Uterus (tissue), 4 donors: ENCODE results near the gene CDC42. TPM values are rescaled to one million over a fixed set of nuclear protein-coding genes. Genes with fewer than 3 reads are reported as not detected.

Experiments used
- DNase-seq, 2 donors: peaks; one replicate each; pipeline ENCODE4 v3.0.0-alpha.2; 2019 to 2020
- H3K27ac ChIP-seq, 2 donors: fragments of 200-600 bp; sonication (generic); 1 replicate in 1 of 2; 2 replicates in 1 of 2; pipeline ENCODE4 v1.5.1; 2016 to 2018
- H3K27me3 ChIP-seq, 2 donors: fragments of 200-600 bp; sonication (generic); one replicate each; pipeline ENCODE4 v1.5.1; 2018 to 2019; ENCODE audit warnings: control low read depth in 1 of 2
- H3K36me3 ChIP-seq, 2 donors: fragments of 200-600 bp; sonication (generic); one replicate each; pipeline ENCODE4 v1.5.1; 2019; ENCODE audit warnings: control low read depth in 1 of 2
- H3K4me1 ChIP-seq, 2 donors: fragments of 200-600 bp; sonication (generic); one replicate each; pipeline ENCODE4 v1.5.1; 2018 to 2019; ENCODE audit warnings: control low read depth in 1 of 2
- H3K4me3 ChIP-seq, 2 donors: fragments of 200-600 bp; sonication (generic); 1 replicate in 1 of 2; 2 replicates in 1 of 2; pipeline ENCODE4 v1.5.1; 2018 to 2019; ENCODE audit warnings: mild to moderate bottlenecking in 1 of 2
- H3K9me3 ChIP-seq, 2 donors: fragments of 200-600 bp; sonication (generic); one replicate each; pipeline ENCODE4 v1.5.1; 2019; ENCODE audit warnings: control low read depth in 1 of 2
- CTCF ChIP-seq, 4 experiments: fragments of 200-600 bp in 2 of 4; fragments of 450-650 bp in 2 of 4; sonication (generic) in 2 of 4; IDR thresholded peaks; one replicate each; pipeline ENCODE4 v1.5.1; 2016 to 2019; ENCODE audit warnings: antibody characterized with exemption in 4 of 4, mild to moderate bottlenecking in 2 of 4, moderate library complexity in 1 of 4
- POLR2A ChIP-seq, 2 donors: fragments of 450-650 bp; IDR thresholded peaks; one replicate each; pipeline ENCODE4 v1.6.1; 2016; ENCODE audit warnings: antibody characterized with exemption in 2 of 2, mild to moderate bottlenecking in 1 of 2, moderate library complexity in 1 of 2
- intact Hi-C: fragments of 100-400 bp; cut with DNase I; formaldehyde crosslinking; loops from one replicate; pipeline ENCODE4 v1.15.1; 2023; ENCODE audit warnings: low total_unique reads
- total RNA-seq, 4 donors: library from RNA; depleted of rRNA in 3 of 4; stranded (reverse); fragments of >200 nt in 3 of 4; gene quantifications; one replicate each; pipeline versions ENCODE4 v1.1.0 to v1.2.4, GENCODE V29; 2014 to 2023
- donor health status: DM: yes; HTN: yes; CAD: no.

The CDC42 gene
- total RNA-seq, 4 donors from 2014 or later, result 173 to 570 (median 223) TPM

GRCh38 chr1:22093513-22093912, 41.0 kb downstream of the CDC42 start:
- Histone ChIP-seq H3K4me1 (peaks cover 8 to 13% of the 10 kb centered on the region in 2 donors), H3K36me3 (no peaks in the 10 kb centered on the region), H3K27ac (no peak overlapping the region), H3K27me3 (no peaks in the 10 kb centered on the region), H3K4me3 (no peak overlapping the region), H3K9me3 (no peaks in the 10 kb centered on the region)
- intact Hi-C loops, result no loop called here
- DNase-seq, result no peak
- TF ChIP-seq CTCF (IDR thresholded peaks at IDR 0.05), result no peak
- no peak for TF ChIP-seq POLR2A (IDR thresholded peaks at IDR 0.05)

GRCh38 chr1:22096036-22096435, 43.5 kb downstream of the CDC42 start:
- intact Hi-C loops, result no loop called here
- Histone ChIP-seq H3K4me3 (no peak overlapping the region), H3K27me3 (no peaks in the 10 kb centered on the region), H3K9me3 (no peaks in the 10 kb centered on the region), H3K36me3 (no peaks in the 10 kb centered on the region), H3K27ac (no peak overlapping the region), H3K4me1 (no peaks in the 10 kb centered on the region)
- no peak for DNase-seq
- TF ChIP-seq CTCF (IDR thresholded peaks at IDR 0.05), result no peak

- H3K27me3 ChIP-seq, result no peaks in the 10 kb centered on the region
- intact Hi-C loops, result no loop called here
- TF ChIP-seq POLR2A (IDR thresholded peaks at IDR 0.05), result no peak
- TF ChIP-seq CTCF (IDR thresholded peaks at IDR 0.05), result no peak
- no peaks in the 10 kb centered on the region for H3K9me3 ChIP-seq
- H3K36me3 ChIP-seq, result no peaks in the 10 kb centered on the region
- H3K27ac ChIP-seq, result no peak overlapping the region
- no peak overlapping the region for H3K4me3 ChIP-seq
- DNase-seq, result no peak
- no peaks in the 10 kb centered on the region for H3K4me1 ChIP-seq
Measured at GRCh38 chr1:22096463-22096862, 44.0 kb downstream of the CDC42 start.

- no peak for TF ChIP-seq CTCF (IDR thresholded peaks at IDR 0.05)
- TF ChIP-seq POLR2A (IDR thresholded peaks at IDR 0.05), result no peak
- Histone ChIP-seq H3K4me1 (no peaks in the 10 kb centered on the region), H3K27ac (no peak overlapping the region), H3K36me3 (no peaks in the 10 kb centered on the region), H3K4me3 (no peak overlapping the region), H3K27me3 (no peaks in the 10 kb centered on the region), H3K9me3 (no peaks in the 10 kb centered on the region)
- intact Hi-C loops, result no loop called here
- DNase-seq, result no peak
Measured at GRCh38 chr1:22098752-22099151, 46.2 kb downstream of the CDC42 start.

- H3K36me3 ChIP-seq, result no peaks in the 10 kb centered on the region
- H3K27me3 ChIP-seq, result no peaks in the 10 kb centered on the region
- intact Hi-C loops, result no loop called here
- H3K27ac ChIP-seq, result no peak overlapping the region
- no peak overlapping the region for H3K4me3 ChIP-seq
- H3K4me1 ChIP-seq, result no peaks in the 10 kb centered on the region
- no peak for DNase-seq
- H3K9me3 ChIP-seq, result no peaks in the 10 kb centered on the region
- TF ChIP-seq POLR2A (IDR thresholded peaks at IDR 0.05), result no peak
- TF ChIP-seq CTCF (IDR thresholded peaks at IDR 0.05), result no peak
Measured at GRCh38 chr1:22100168-22100567, 47.7 kb downstream of the CDC42 start.
